Colon (tissue), 2 donors: Measurements from ENCODE around the gene DCST1.

Experiments
- FAIRE-seq: peaks from 2 replicates; lab custom pipeline; 2012; peaks lifted over from hg19 to GRCh38; lab: Jason Lieb, UNC
- donor health status: control.
- donor health status: control.

Gene DCST1

GRCh38 chr1:155052439-155053395 is 19.1 kb downstream of the DCST1 start:
- FAIRE-seq, result no peak

- no peak for FAIRE-seq
Observed at GRCh38 chr1:155053531-155054105, 20.0 kb downstream of the DCST1 start.

GRCh38 chr1:155057104-155057503 is 23.5 kb downstream of the DCST1 start:
- no peak for FAIRE-seq

- no peak for FAIRE-seq
Observed at GRCh38 chr1:155057788-155058211, 24.2 kb downstream of the DCST1 start.

GRCh38 chr1:155060736-155061135 is 27.1 kb downstream of the DCST1 start:
- no peak for FAIRE-seq

- no peak for FAIRE-seq
Observed at GRCh38 chr1:155061381-155062150, 27.9 kb downstream of the DCST1 start.

GRCh38 chr1:155062151-155062686 is 28.6 kb downstream of the DCST1 start:
- no peak for FAIRE-seq

GRCh38 chr1:155062702-155063411 is 29.2 kb downstream of the DCST1 start:
- FAIRE-seq, result no peak

GRCh38 chr1:155063550-155064110 is 30.0 kb downstream of the DCST1 start, which contains the start of gene EFNA4:
EFNA4 (plus strand) TSS chr1:155063740; CDS start chr1:155063824, 84 bp downstream.
- FAIRE-seq, result no peak

- FAIRE-seq, result no peak
Observed at GRCh38 chr1:155064111-155064831, 30.6 kb downstream of the DCST1 start.

- FAIRE-seq, result no peak
Observed at GRCh38 chr1:155064832-155065429, 31.3 kb downstream of the DCST1 start.

- no peak for FAIRE-seq
Observed at GRCh38 chr1:155066777-155067176, 33.2 kb downstream of the DCST1 start.

GRCh38 chr1:155068599-155068998 is 35.0 kb downstream of the DCST1 start:
- no peak for FAIRE-seq

GRCh38 chr1:155069551-155070157 is 36.0 kb downstream of the DCST1 start:
- no peak for FAIRE-seq

GRCh38 chr1:155070158-155070621 is 36.6 kb downstream of the DCST1 start:
- no peak for FAIRE-seq

GRCh38 chr1:155070721-155071569 is 37.3 kb downstream of the DCST1 start:
- no peak for FAIRE-seq

- no peak for FAIRE-seq
Observed at GRCh38 chr1:155071701-155072100, 38.1 kb downstream of the DCST1 start.

GRCh38 chr1:155072531-155073289 is 39.1 kb downstream of the DCST1 start:
- FAIRE-seq, result no peak
